OCI-LY1 (cell line): ENCODE results near the gene LSM4.
A peak's percentile ranks its signal among the peaks of the same experiment; 100 is the strongest.

Experiments
- H2AFZ ChIP-seq: fragments of 200-600 bp; sonication (generic), shearing (Covaris generic); 2 replicates; pipeline ENCODE4 v1.6.0; 2014; ENCODE audit warnings: antibody characterized with exemption, mild to moderate bottlenecking, low read length
- H3F3A ChIP-seq: fragments of 200-600 bp; sonication (generic), shearing (Covaris generic); 2 replicates; pipeline ENCODE4 v1.6.0; 2014; ENCODE audit warnings: mild to moderate bottlenecking, antibody characterized with exemption, low read length, moderate library complexity; ENCODE audit not compliant: insufficient read depth
- H3K27ac ChIP-seq: fragments of 200-600 bp; sonication (generic); 2 replicates; pipeline ENCODE4 v1.5.1; 2014; ENCODE audit warnings: low read length, mixed run types, mild to moderate bottlenecking, low read depth; ENCODE audit not compliant: poor library complexity, severe bottlenecking
- H3K27me3 ChIP-seq: fragments of 200-600 bp; sonication (generic); 2 replicates; pipeline ENCODE4 v1.6.0; 2014; ENCODE audit warnings: antibody characterized with exemption, mild to moderate bottlenecking, low read length, moderate library complexity; ENCODE audit not compliant: insufficient read depth
- H3K36me3 ChIP-seq: fragments of 200-600 bp; sonication (generic); 2 replicates; pipeline ENCODE4 v1.6.1; 2014; ENCODE audit warnings: mild to moderate bottlenecking, antibody characterized with exemption, low read length, moderate library complexity, mixed read lengths; ENCODE audit not compliant: insufficient read depth
- H3K4me1 ChIP-seq: fragments of 200-600 bp; sonication (generic); 2 replicates; pipeline ENCODE4 v1.5.1; 2014; ENCODE audit warnings: mild to moderate bottlenecking, low read length, moderate library complexity; ENCODE audit not compliant: insufficient read depth, severe bottlenecking
- H3K4me2 ChIP-seq: fragments of 200-600 bp; sonication (generic), shearing (Covaris generic); 2 replicates; pipeline ENCODE4 v1.6.1; 2014; ENCODE audit warnings: low read length
- H3K4me3 ChIP-seq: fragments of 200-600 bp; sonication (generic); 2 replicates; pipeline ENCODE4 v1.5.1; 2014; ENCODE audit warnings: low read length, low read depth, mild to moderate bottlenecking, mixed read lengths; ENCODE audit not compliant: poor library complexity, severe bottlenecking
- H3K79me2 ChIP-seq: fragments of 200-600 bp; shearing (Covaris generic); 2 replicates; pipeline ENCODE4 v1.6.1; 2016; ENCODE audit warnings: mixed run types, low read length, mixed read lengths; ENCODE audit not compliant: insufficient read depth
- H3K9ac ChIP-seq: fragments of 200-600 bp; sonication (generic), shearing (Covaris generic); 2 replicates; pipeline ENCODE4 v1.6.1; 2014; ENCODE audit warnings: mild to moderate bottlenecking, low read length, mixed read lengths
- H3K9me2 ChIP-seq: fragments of 200-600 bp; sonication (generic), shearing (Covaris generic); 2 replicates; pipeline ENCODE4 v1.6.1; 2014; ENCODE audit warnings: low read depth, mild to moderate bottlenecking, low read length, mixed read lengths
- H3K9me3 ChIP-seq: fragments of 200-600 bp; shearing (Covaris generic); 2 replicates; pipeline ENCODE4 v1.6.1; 2014; ENCODE audit warnings: low read length, mixed read lengths
- H4K20me1 ChIP-seq: fragments of 200-600 bp; sonication (generic), shearing (Covaris generic); 2 replicates; pipeline ENCODE4 v1.6.0; 2016; ENCODE audit warnings: mild to moderate bottlenecking, low read length; ENCODE audit not compliant: insufficient read depth
- CTCF ChIP-seq: fragments of 200-600 bp; sonication (generic), shearing (Covaris generic); IDR thresholded peaks from 2 replicates; pipeline ENCODE4 v1.5.1; 2017; ENCODE audit warnings: mild to moderate bottlenecking, antibody characterized with exemption, low read length, moderate library complexity, mixed read lengths
- EZH2 ChIP-seq: fragments of 200-600 bp; sonication (generic), shearing (Covaris generic); IDR thresholded peaks from 2 replicates; pipeline ENCODE4 v1.8.0; 2017; ENCODE audit warnings: borderline replicate concordance, mixed run types, mild to moderate bottlenecking, antibody characterized with exemption, low read length, moderate library complexity, mixed read lengths

LSM4 gene

GRCh38 chr19:18319591-18320135, 3.2 kb downstream of the LSM4 start:
- Histone ChIP-seq H3K27ac (no peak overlapping the region), H3K4me2 (no peak overlapping the region), H3K36me3 (peaks cover 19% of the 10 kb centered on the region; the same call in 1 of the 2 replicates), H3K4me1 (peaks cover 52% of the 10 kb centered on the region), H3F3A (0 out of 2 replicates have a peak, but pooled peaks cover 5% of the 10 kb centered on the region), H4K20me1 (no peaks in the 10 kb centered on the region), H3K27me3 (no peaks in the 10 kb centered on the region), H3K9me3 (no peaks in the 10 kb centered on the region), H3K9ac (no peak overlapping the region), H2AFZ (no peak overlapping the region), H3K9me2 (no peaks in the 10 kb centered on the region), H3K4me3 (no peak overlapping the region), H3K79me2 (peaks cover 13% of the 10 kb centered on the region)
- TF ChIP-seq CTCF (no peak), EZH2 (no peak)

DNA sequence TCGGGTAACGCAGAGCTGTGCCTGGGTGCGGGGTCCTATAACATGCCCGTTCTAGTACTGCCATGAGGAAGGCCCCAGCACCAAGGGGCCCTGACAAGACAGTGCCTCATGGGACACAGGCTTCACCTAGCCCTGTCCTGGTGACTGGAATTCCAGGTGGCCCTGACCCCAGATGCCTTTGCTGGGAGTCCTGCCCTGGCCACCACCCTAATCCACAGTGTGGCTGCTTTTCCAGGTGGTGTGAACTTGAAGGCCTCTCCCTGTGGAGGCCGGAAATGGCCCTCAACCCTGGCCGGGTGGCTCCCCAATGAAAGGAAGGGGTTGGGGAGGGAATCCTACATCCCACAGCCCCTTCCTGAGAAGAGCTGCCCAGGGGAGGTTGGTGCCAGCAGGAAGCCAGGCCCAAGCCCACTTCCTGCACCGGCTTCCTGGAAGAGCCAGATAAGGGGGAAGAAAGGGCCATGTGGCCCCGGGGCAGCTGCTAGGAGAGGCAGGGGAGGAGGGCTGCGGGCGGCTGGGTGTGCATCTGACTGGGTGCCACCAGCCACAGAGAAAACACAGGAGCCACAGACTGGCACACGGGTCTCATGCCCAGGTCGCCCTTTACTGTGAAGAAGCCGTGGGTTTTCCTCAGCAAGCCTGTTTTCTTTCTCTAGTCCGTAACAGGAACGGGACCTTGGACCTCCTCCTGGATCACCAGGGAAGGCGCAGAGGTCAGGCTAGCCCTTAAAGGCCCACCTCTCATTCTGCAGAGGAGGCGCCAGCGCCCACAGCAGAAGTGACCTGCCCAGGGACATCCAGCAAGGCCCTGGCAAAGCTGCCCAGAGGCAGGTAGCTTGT, 4.7 kb downstream of the LSM4 start:
- Histone ChIP-seq H3F3A (no peaks in the 10 kb centered on the region), H3K27me3 (no peaks in the 10 kb centered on the region), H3K4me3 (no peak overlapping the region), H4K20me1 (no peaks in the 10 kb centered on the region), H3K36me3 (peaks cover 27% of the 10 kb centered on the region; the same call in 1 of the 2 replicates), H3K9me2 (no peaks in the 10 kb centered on the region), H3K4me1 (peaks cover 43% of the 10 kb centered on the region), H3K4me2 (peak overlapping the region; percentile 9; the same call in 1 of the 2 replicates), H3K79me2 (peaks cover 13% of the 10 kb centered on the region), H3K27ac (peak overlapping the region; percentile 61), H2AFZ (no peak overlapping the region), H3K9ac (no peak overlapping the region; the same call in 1 of the 2 replicates), H3K9me3 (no peaks in the 10 kb centered on the region)
- TF ChIP-seq CTCF (no peak), EZH2 (no peak)

- Histone ChIP-seq H3K27ac (no peak overlapping the region), H2AFZ (no peak overlapping the region), H3K9me3 (no peaks in the 10 kb centered on the region), H3K9me2 (no peaks in the 10 kb centered on the region), H3K79me2 (no peaks in the 10 kb centered on the region), H3K9ac (no peak overlapping the region), H3F3A (no peaks in the 10 kb centered on the region), H3K4me1 (peaks cover 23% of the 10 kb centered on the region), H3K4me2 (no peak overlapping the region), H3K27me3 (no peaks in the 10 kb centered on the region), H3K36me3 (peaks cover 43% of the 10 kb centered on the region), H4K20me1 (no peaks in the 10 kb centered on the region), H3K4me3 (no peak overlapping the region)
- TF ChIP-seq EZH2 (no peak), CTCF (no peak)
Observed at GRCh38 chr19:18313398-18313797, 9.5 kb downstream of the LSM4 start.
